Glomerular visceral epithelial cell (primary cell): ENCODE results near the gene LIN7B.
"Not testable (repeated sequence)": the region's sequence is repeated elsewhere in the genome, so short reads cannot be mapped to it uniquely, and the experiment has no call there.

Experiments used
- DNase-seq: peaks from one replicate; pipeline ENCODE4 v3.0.0-alpha.2; 2016; ENCODE audit errors: extremely low spot score

LIN7B gene

DNA sequence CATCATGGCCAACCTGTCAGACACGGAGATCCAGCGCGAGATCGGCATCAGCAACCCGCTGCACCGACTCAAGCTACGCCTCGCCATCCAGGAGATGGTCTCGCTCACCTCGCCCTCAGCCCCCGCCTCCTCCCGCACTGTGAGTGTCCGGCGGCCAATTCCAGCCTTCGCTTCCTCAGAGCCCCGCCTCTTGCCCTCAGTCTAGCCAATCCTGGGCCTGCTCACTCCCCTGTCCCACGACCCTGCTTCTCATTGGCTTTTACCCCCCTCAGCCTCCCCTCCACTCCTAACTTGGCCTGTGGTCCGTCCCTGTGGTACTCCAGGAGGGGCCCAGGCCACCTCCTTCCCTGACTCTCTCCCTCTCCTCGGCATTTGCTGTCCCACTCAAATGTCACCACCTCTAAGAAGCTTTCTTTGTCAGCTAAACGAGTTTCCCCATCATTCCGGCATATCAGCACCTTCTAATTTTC is 28.7 kb downstream of the LIN7B start:
- peak; percentile 81 for DNase-seq

DNA sequence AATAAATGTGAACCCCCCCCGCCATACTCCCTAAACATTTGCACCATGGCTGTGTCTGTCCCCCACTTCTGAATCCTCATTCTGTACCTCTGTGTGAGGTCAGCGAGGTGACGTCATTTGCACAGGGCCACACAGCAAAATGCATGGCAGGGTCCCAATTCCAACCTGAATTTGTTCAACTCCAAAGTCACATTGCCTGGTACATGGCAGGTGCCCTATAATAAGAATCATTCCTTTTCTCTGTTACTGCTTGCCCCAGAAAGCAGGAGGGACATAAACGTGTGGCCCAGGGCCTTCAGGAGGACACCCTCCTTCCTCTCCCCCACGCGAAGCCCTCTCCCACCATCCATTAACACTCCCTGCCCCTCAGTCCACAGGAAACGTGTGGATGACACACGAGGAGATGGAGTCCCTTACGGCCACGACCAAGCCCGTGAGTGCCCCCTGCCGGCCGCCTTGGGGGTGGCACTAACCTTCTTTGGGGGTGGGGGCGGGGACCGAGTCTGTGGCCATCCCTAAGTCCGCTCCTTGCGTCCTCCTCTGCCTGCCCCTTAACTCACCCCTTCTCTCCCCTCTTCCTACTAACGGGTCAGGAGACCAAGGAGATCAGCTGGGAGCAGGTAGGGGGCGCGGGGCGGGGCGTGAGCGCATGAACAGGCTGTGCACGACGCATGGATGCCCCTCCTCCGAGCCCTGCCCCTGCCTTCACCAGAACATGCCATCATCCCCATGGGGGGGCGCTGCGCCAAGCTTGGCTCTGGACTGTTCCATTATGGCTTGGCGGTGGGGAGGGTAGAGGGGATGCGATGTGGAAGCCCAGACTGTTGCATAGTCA is 31.6 kb downstream of the LIN7B start:
- DNase-seq, result peak; percentile 66

DNA sequence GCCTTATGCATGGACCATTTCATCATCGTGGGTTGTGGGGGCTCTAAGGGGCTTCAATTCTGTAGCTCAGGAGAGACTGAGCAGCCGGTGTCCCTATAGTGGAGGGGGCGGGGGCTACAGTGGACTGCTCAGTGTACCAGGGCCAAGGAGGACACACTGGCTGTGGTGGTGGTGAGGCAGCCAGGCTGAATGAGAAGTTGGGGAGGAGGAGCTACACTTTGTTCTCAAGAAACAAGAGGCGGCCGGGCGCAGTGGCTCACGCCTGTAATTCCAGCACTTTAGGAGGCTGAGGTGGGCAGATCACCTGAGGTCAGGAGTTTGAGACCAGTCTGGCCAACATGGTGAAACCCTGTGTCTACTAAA is 32.2 kb downstream of the LIN7B start:
- DNase-seq, result not testable (repeated sequence)

DNA sequence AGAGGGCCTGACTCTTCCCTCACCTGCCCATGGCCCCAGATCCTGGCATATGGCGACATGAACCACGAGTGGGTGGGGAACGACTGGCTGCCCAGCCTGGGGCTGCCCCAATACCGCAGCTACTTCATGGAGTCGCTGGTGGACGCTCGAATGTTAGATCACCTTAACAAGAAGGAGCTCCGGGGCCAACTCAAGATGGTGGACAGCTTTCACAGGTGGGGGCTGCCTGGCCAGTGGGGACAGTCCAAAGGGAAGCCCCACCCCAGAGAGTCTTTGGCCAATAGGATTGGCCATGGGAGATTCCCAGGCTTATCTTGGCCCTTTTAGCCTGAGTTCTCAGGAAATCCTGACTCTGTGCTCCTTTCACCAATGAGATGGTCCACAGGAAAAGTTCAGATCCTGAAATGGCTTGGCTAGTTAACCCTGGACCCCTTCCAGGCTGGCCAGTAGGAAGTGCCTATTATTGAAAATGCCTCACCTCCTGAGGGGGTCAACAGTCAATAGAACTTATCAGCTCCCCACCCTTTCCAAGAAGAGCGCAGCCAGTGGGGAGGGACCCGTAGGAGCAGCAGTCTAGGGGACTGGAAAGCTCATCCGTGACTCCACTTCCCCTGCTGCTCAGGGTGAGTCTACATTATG is 34.0 kb downstream of the LIN7B start:
- no peak for DNase-seq

DNA sequence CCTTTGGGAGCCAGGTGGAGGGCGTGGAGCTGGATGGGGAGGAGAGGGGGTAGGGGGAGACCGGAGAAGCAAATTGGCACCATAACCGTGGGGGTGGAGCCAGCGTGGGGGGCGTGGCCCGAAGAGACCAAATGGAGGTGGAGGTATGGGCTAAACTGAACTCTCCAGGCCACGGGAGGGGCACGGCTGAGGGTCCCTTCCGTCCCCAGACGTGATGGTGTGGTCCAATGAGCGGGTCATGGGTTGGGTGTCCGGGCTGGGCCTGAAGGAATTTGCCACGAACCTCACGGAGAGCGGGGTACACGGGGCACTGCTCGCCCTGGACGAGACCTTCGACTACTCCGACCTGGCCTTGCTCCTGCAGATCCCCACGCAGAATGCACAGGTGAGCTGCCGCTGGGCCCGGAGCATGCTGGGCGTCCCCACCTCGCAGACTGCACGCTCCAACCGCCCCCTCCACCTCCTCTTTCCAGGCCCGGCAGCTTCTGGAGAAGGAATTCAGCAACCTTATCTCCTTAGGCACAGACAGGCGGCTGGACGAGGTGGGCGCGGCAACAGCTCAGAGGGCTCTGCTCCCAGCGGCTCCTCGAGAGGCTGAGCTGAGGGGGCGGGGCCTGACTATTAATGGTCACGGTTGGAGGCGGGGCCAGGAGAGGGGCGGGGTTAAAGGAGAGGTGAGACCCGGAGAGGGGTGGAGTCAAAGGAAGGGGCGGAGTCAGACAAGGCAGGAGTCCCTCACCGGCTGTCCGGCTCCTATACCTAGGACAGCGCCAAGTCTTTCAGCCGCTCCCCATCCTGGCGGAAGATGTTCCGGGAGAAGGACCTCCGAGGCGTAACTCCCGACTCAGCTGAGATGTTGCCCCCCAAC is 34.8 kb downstream of the LIN7B start:
- peak; percentile 98 for DNase-seq

DNA sequence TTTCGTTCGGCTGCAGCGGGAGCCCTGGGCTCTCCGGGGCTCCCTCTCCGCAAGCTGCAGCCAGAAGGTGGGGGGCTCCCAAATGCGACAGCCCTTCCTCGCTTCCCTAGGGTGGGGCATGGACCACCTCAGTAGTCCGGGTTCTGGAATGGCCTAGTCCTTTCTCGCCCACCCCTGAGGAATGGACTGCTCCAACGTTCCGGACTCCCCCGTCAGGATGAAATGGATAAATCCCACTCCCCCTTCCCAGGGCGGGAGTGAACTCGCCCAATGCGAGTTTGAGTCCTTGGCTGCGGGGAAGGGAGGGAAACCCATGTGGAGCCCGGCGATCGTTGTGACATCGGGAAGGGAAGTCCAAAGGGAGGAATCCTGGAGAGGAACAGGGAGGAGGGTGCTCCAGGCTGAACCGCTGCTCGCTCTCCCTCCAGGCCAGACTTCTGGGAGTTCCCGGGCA is 35.5 kb downstream of the LIN7B start:
- peak; percentile 77 for DNase-seq

DNA sequence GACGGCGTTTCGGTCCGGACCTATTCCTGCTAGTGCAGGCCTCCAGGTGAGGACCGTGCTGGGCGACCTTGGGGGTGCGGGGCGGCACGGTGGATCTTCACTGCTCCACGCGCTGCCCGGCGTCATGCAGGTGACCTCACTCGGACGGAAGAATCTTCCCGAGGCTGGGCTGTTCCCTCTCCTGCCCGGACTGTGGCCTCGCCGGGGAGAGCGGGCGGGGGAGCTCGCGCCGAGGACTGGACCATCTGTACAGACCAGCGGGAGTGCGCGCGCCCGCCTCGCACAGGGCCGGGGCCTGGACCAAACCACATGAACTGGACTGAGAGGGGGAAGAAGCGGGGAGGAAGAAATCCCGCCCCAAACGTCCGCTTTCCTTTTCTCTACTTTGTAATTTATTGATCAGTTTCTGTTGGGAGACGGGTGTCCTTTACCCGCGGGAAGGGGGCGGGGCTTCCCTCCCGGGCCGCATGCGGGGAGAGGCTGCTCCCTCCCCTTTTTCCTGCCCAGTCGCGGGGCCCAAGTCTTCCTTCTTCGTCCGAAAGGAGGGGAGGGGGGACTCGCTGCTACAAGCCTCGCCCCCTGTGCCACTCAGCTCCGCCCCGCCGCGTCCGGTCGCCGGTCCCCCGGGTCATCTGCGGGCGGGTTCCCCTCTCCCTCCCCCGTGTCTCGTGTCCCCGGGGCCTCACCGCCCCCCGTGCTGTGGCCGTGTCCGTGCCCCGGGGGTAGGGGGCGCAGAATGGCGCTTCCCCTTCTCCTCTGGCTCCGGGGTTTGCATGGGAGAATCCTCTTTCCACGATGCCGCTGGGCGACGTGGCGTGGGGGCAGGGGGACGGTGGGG is 36.2 kb downstream of the LIN7B start:
- DNase-seq, result peak; percentile 77

DNA sequence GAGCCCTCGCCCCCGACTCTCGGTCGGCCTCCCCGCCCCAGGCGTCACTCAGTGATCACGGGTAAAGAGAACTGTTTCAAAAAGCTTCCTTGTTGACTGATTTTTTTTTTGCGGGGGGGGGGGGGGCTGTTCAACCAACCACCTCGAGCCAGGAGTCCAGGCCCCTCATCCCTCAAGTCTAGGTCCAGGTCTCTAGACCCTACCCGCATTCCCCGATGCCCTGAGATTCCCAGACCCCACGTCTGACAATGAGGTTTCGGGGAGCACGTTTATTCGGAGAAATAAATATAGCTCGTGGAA is 36.7 kb downstream of the LIN7B start:
- no peak for DNase-seq

DNA sequence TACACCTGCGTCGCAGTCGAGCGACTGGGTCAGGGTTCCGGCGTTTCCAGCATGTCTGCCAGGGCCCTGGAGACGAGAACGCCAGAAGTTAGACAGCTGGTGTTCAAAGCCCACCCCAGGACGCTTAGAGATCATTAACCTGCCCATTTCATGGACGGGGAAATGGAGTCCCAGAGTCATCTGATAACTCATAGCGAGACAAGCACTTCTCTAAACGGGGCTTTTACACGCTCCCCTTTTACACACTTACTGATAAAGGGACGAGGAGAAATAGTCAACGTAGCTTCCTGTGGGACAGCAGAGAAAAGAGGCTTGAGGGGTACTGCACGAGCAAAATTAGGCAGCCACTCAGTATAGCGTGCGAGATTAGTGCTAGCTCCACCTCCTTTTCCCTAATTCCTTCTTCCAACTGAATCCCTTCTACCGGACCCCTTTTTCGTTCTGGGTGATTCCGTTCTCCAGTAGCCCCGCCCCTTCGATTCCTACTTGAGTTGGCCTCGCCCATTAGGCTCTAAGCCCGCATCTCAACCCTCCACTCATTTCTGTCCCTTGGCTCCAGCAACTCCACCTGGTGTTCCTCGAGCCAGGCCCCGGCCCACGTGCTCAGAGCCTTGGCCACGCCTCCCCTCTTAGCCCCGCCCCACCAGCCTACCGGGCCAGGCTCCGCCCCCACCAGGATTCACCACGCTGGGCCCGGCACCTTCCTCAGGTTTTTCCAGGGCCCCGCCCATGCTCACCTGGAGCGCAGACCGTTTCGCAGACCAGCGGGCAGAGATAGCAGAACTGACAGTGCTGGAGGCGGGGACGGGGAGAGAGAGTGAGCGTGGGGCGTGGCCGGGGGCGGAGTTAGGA is 37.3 kb downstream of the LIN7B start:
- DNase-seq, result no peak

DNA sequence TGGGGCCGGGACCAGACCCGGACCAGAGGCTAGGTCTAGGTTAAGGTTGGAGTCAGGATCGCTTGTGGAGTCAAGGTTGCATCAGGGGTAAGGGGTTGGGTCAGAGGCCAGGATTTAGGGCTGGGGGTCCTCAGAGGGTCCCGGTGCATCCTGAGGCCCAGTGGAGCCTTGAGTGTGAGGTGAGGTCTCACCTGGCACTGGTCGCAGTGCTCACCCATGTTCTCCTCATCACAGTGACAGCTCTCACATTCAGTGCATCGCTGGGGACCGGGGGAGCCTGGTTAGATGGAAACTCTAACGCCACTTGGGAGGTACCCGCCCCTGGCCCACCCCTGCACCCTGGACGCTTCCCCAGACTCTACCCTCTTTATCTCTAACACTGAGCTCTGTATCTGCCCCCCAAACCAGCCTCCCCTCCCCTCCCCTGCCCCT is 38.0 kb downstream of the LIN7B start:
- DNase-seq, result no peak

DNA sequence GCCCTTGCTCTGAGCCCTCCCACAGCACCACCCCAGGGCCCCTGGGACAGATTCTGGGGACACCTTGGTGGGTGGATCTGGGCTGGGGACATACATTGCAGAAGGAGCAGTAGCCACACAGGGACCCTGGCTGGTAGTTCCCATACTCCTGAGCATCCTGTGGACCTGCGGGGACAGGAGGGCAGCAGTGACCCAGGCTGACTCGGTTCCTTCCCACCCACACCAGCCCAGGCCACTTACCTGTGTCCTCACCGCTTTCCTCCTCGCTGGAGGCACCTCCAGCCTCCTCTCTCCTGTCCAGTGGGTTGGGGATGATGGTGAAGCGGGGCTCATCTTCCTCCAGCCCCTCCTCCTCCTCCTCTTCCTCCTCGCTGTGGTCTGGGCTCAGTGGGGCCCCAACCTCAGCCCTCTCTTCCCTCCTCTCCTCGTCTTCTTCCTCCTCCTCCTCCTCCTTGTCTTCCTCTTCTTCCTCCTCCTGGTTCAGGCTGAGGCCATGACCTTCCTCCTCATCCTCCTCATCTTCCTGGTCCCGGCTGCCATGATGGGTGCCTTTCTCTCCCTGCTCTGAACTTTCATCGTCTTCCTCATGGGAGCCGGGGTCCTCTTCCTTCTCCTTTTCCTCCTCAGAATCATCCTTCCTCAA is 39.1 kb downstream of the LIN7B start:
- no peak for DNase-seq

DNA sequence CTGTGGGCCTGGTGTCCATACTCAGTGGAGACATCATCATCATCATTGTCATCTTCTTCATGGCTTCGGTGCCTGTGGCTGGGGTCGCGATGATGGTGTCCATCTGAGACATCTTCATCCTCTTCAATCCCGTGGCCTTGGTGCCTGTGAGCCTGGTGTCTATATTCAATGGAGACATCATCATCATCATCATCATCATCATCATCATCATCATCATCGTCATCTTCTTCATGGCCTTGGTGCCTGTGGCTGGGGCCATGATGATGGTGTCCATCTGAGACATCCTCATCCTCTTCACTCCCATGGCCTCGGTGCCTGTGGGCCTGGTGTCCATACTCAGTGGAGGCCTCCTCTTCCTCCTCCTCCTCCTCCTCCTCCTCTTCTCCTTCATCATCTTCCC is 40.1 kb downstream of the LIN7B start:
- DNase-seq, result no peak

DNA sequence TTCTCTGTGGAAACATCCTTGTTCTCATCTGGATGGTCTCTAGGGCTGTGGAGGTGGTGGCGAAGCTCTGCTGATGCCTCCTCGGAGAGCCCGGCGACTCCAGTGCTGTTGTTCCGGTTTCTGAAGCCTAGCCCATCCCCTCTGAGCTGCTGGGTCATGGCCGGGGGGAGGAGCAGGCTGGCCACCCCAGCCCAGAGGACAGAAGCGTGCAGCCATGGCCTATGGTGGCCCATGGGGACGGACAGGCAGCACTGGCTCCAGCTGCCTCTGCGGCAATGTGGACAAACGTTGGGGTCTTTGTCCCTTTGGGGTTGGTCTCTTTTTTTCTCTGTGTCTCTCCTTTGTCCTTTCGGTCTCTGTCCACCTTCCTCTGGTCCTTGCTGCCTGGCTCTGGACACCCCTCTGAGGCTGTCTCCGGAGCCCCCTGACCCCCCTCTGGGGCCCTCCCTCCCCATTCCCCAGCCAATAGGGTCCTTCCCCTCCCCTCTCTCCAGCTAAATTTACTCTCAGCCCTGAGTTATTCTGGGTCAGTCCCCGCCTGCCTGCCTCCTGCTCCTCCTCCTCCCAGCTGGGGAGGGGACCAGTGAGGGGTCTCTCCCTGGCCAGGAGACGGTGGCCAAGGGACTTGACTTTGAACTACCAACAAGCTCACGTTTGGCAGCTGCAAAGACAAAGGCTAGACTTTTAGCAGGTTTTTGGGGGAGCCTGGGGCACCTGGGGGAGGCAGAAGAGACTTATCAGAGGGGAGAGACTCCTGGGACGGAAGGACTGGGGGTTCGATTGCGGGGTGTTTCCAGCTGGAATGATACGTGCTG is 41.0 kb downstream of the LIN7B start, which contains the start of gene HRC:
Gene HRC (minus strand): TSS at position 392 of the 815 bp plus-strand sequence. CDS start 159 bp downstream, at position 233.
- no peak for DNase-seq

DNA sequence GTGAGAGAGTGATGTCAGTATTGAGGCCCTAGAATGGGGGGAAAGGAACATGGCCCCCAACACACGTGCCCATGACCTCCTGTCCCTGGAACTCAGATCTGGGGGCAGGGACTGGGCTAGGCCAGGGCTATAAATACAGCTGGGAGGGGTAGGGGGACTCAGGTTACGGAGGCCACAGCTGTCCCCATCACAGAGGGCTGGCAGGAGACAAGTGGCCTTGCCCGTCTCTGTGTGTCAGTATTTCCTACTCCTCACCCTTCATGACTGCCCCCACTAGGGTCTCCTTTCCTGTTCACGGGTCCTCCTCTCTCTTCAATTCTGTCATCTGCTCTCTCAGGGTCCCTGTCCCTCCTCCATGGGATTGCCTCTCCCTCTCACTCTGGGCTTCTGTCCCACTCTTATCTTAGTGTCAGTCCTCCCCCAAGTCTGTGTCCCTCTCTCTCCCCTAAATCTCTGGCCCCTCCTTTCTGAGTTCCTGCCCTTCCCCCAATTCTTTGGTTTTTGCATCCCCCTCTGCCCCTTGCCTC is 41.7 kb downstream of the LIN7B start:
- no peak for DNase-seq

DNA sequence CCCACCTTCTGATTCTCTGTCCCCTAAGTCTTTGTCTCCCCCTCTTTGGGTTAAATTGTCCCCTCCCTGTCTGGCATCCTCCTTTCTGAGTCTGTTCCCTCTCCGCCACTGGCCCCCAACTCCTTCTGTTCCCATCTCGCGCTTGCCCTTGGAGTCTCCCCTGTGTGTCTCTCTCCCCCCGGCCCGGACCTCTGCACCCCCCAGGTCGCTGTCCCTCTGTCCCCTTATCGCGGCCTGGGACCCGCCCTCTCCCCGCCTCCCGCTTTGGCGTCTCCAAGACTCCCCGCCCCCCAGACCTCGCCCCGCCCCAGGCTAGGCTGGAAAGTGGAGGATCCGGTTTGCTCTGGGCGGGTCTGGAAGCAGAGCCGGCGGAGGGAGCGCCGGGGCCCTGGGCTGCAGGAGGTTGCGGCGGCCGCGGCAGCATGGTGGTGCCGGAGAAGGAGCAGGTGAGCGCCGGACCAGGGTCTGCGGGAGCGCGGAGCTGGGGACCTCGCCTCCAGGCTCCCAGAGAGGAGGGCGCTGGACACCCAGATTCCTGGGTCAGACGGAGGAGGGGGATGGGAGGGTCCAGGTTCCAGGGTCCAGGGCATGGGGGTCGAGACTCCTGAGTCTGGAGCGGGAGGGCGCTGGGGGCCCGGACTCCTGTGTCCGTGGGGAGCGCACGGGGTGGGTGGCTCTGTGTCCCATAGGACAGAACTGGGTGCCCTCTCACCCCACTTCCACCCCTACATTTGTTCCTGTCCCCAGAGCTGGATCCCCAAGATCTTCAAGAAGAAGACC is 43.5 kb downstream of the LIN7B start, which contains the start of gene TRPM4:
Gene TRPM4 (plus strand): TSS at position 348 of the 780 bp plus-strand sequence. CDS start 75 bp downstream, at position 423.
- peak; percentile 83 for DNase-seq

DNA sequence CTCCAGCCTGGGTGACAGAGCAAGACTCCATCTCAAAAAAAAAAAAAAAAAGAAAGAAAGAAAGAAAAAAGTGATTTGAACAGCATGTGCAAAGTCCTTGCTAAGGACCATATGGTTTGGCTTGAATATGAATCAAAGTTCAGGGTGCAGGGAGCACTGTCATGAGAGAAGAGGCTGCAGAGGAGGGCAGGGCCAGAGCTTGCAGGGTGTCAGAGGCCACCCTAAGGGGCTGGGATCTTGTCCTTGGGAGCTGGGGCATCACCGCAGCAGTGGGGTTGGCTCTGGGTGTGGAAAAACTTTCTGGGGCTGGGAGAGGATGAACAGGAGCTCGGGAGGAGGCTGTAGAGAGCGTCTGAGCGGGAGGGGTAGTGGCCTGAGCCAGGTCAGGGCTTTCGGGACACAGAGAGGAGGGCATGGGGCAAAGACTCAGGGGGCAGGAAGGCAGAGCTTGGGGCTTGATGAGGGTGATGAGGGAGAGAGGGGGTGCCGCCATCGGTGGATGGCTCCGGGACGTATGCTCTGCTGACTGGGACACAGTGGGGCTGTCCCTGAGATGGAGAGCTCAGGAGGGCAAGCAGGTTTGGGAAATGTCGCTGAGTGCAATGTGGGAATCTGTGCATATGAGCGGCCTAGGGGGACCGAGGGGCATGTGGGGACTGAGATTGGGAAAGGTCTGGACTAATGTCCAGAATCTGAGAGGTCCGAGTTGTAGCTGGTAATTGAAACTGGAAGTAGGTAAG is 46.5 kb downstream of the LIN7B start:
- no peak for DNase-seq

DNA sequence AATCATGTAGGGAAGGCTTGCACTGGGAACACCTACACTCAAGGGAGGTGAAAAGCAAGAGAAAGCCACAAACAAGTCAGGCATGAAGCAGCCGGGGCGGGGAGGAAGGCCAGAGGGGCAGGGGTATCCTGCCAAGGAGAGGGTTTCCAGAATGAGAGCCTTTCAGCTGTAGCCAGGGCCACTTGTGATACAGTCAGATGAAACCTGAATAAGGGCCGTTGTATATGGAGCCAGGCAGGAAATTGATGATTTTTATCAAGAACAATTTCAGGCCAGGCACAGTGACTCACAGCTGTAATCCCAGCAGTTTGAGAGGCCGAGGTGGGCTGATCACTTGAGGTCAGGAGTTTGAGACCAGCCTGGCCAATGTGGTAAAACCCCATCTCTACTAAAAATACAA is 47.8 kb downstream of the LIN7B start:
- no peak for DNase-seq
